HEK293 (cell line): ENCODE results near the gene PRKAR2B.

Experiments used
- CTCF ChIA-PET: fragments of 350-600 bp; formaldehyde crosslinking; extraction: SDS; loops from one replicate; lab custom pipeline; 2021; ENCODE audit warnings: antibody characterized with exemption; lab: Yijun Ruan, JAX
- POLR2A ChIA-PET: fragments of 300-600 bp; formaldehyde crosslinking; extraction: SDS; loops from one replicate; lab custom pipeline; 2020; ENCODE audit warnings: antibody characterized with exemption, inconsistent platforms; lab: Yijun Ruan, JAX
- H3K27ac ChIP-seq: fragments of 200-500 bp; sonication (Bioruptor generic); 2 replicates; pipeline ENCODE4 v1.5.1; 2014; ENCODE audit warnings: low read depth, low read length, control low read depth, inconsistent platforms; ENCODE audit errors: extremely low read depth
- H3K36me3 ChIP-seq, 2 experiments: fragments of 200-500 bp in 1 of 2; sonication (Bioruptor generic) in 1 of 2; 1 replicate in 1 of 2; 2 replicates in 1 of 2; pipeline ENCODE4 v1.5.1; 2014 to 2017; ENCODE audit warnings: inconsistent platforms in 2 of 2, low read length in 2 of 2; ENCODE audit not compliant: control insufficient read depth in 2 of 2, insufficient read depth in 1 of 2
- H3K4me1 ChIP-seq: fragments of 200-500 bp; sonication (Bioruptor generic); 2 replicates; pipeline ENCODE4 v1.5.1; 2014; ENCODE audit warnings: mild to moderate bottlenecking, low read length, inconsistent platforms; ENCODE audit not compliant: control insufficient read depth, insufficient read depth
- H3K4me3 ChIP-seq: 2 replicates; pipeline ENCODE4 v1.5.1; 2011; ENCODE audit warnings: low read depth, mild to moderate bottlenecking, control low read depth, low read length, moderate library complexity
- H3K9me3 ChIP-seq: fragments of 200-500 bp; sonication (Bioruptor generic); 2 replicates; pipeline ENCODE4 v1.5.1; 2014; ENCODE audit warnings: low read depth, low read length, inconsistent platforms; ENCODE audit not compliant: control insufficient read depth, insufficient read depth
- HOXA7 ChIP-seq: sonication (generic); formaldehyde crosslinking; IDR thresholded peaks from 2 replicates; pipeline ENCODE4 v1.8.1; 2022; ENCODE audit warnings: missing genetic modification reagents, borderline replicate concordance
- PRDM10 ChIP-seq: fragments of 450-650 bp; formaldehyde crosslinking; IDR thresholded peaks from 2 replicates; pipeline ENCODE4 v1.5.1; 2016; ENCODE audit warnings: missing biosample characterization, missing genetic modification characterization
- REST ChIP-seq: fragments of 450-650 bp; formaldehyde crosslinking; IDR thresholded peaks from 2 replicates; pipeline ENCODE4 v1.5.1; 2016; ENCODE audit warnings: missing biosample characterization, missing genetic modification characterization
- YY2 ChIP-seq: fragments of 450-650 bp; formaldehyde crosslinking; IDR thresholded peaks from 2 replicates; pipeline ENCODE4 v1.5.1; 2016; ENCODE audit warnings: missing biosample characterization, missing genetic modification characterization
- ZBTB49 ChIP-seq: fragments of 450-650 bp; formaldehyde crosslinking; IDR thresholded peaks from 2 replicates; pipeline ENCODE4 v1.5.1; 2016; ENCODE audit warnings: missing biosample characterization, missing genetic modification characterization, low read depth
- ZEB2 ChIP-seq: fragments of 450-650 bp; formaldehyde crosslinking; IDR thresholded peaks from 2 replicates; pipeline ENCODE4 v1.5.1; 2016; ENCODE audit warnings: missing biosample characterization, missing genetic modification characterization
- ZIC2 ChIP-seq: fragments of 450-650 bp; formaldehyde crosslinking; IDR thresholded peaks from 2 replicates; pipeline ENCODE4 v1.5.1; 2016; ENCODE audit warnings: missing biosample characterization, missing genetic modification characterization
- ZNF366 ChIP-seq: fragments of 450-650 bp; formaldehyde crosslinking; conservative IDR thresholded peaks from 2 replicates; pipeline ENCODE4 v1.5.1; 2016; ENCODE audit warnings: missing biosample characterization, missing genetic modification characterization
- ZNF501 ChIP-seq: fragments of 450-650 bp; formaldehyde crosslinking; IDR thresholded peaks from 2 replicates; pipeline ENCODE4 v1.5.1; 2016; ENCODE audit warnings: missing biosample characterization, missing genetic modification characterization
- ZNF548 ChIP-seq: fragments of 450-650 bp; formaldehyde crosslinking; IDR thresholded peaks from 2 replicates; pipeline ENCODE4 v1.5.1; 2016; ENCODE audit warnings: missing biosample characterization, missing genetic modification characterization
- ZNF558 ChIP-seq: fragments of 450-650 bp; formaldehyde crosslinking; IDR thresholded peaks from 2 replicates; pipeline ENCODE4 v1.5.1; 2016; ENCODE audit warnings: missing biosample characterization, missing genetic modification characterization
- ZNF664 ChIP-seq: fragments of 450-650 bp; formaldehyde crosslinking; IDR thresholded peaks from 2 replicates; pipeline ENCODE4 v1.5.1; 2016; ENCODE audit warnings: missing biosample characterization, missing genetic modification characterization
- TF ChIP-seq, protein P1 (sequence below): fragments of 450-650 bp; formaldehyde crosslinking; IDR thresholded peaks from 2 replicates; pipeline ENCODE4 v1.5.1; 2016; ENCODE audit warnings: missing biosample characterization, missing genetic modification characterization
- TF ChIP-seq, protein P2 (sequence below): fragments of 450-650 bp; formaldehyde crosslinking; IDR thresholded peaks from 2 replicates; pipeline ENCODE4 v1.5.1; 2017; ENCODE audit warnings: missing biosample characterization, missing genetic modification characterization

Gene PRKAR2B

GRCh38 chr7:107043921-107044346, 571 bp upstream of the PRKAR2B start:
- TF ChIP-seq ZNF366 (0 out of 2 replicates have a peak, but pooled peaks have one; percentile 28), ZNF558 (tag by site-specific recombination) (no peak), ZEB2 (tag by site-specific recombination) (0 out of 2 replicates have a peak, but pooled peaks have one; percentile 43), YY2 (tag by site-specific recombination) (peak; percentile 25; the same call in 1 of the 2 replicates), PRDM10 (tag by site-specific recombination) (0 out of 2 replicates have a peak, but pooled peaks have one; percentile 54), ZBTB49 (tag by site-specific recombination) (no peak), ZIC2 (tag by site-specific recombination) (0 out of 2 replicates have a peak, but pooled peaks have one; percentile 51), ZNF664 (tag by site-specific recombination) (0 out of 2 replicates have a peak, but pooled peaks have one; percentile 8), REST (tag by site-specific recombination) (no peak), HOXA7 (no peak), ZNF501 (tag by site-specific recombination) (peak; percentile 42; the same call in 1 of the 2 replicates), ZNF548 (tag by site-specific recombination) (no peak)
- TF ChIP-seq, protein P1, sequence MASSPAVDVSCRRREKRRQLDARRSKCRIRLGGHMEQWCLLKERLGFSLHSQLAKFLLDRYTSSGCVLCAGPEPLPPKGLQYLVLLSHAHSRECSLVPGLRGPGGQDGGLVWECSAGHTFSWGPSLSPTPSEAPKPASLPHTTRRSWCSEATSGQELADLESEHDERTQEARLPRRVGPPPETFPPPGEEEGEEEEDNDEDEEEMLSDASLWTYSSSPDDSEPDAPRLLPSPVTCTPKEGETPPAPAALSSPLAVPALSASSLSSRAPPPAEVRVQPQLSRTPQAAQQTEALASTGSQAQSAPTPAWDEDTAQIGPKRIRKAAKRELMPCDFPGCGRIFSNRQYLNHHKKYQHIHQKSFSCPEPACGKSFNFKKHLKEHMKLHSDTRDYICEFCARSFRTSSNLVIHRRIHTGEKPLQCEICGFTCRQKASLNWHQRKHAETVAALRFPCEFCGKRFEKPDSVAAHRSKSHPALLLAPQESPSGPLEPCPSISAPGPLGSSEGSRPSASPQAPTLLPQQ (tag by site-specific recombination): peak; percentile 14; the same call in 1 of the 2 replicates
- TF ChIP-seq, protein P2, sequence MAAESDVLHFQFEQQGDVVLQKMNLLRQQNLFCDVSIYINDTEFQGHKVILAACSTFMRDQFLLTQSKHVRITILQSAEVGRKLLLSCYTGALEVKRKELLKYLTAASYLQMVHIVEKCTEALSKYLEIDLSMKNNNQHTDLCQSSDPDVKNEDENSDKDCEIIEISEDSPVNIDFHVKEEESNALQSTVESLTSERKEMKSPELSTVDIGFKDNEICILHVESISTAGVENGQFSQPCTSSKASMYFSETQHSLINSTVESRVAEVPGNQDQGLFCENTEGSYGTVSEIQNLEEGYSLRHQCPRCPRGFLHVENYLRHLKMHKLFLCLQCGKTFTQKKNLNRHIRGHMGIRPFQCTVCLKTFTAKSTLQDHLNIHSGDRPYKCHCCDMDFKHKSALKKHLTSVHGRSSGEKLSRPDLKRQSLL (tag by site-specific recombination): no peak
- Histone ChIP-seq H3K4me3 (peak overlapping the region; percentile 88), H3K27ac (no peak overlapping the region; the same call in 1 of the 2 replicates), H3K4me1 (peaks cover 4% of the 10 kb centered on the region; the same call in 1 of the 2 replicates), H3K36me3 (no peaks in the 10 kb centered on the region), H3K9me3 (no peaks in the 10 kb centered on the region)
- ChIA-PET POLR2A (interaction anchor here (1.3 kb wide), 1 partner anchor 29 kb away, joined by 3 read pairs; no protein-coding TSS in a partner anchor), CTCF (no interaction called here)
